Liver (tissue), 9 donors: ENCODE data around the gene FRMPD4. TPM values are rescaled to one million over a fixed set of nuclear protein-coding genes. Genes with fewer than 3 reads are reported as not detected.

ENCODE experiments used
- DNase-seq: peaks from one replicate; pipeline ENCODE4 v3.0.0-alpha.2; 2017; ENCODE audit warnings: low spot score
- H3K27ac ChIP-seq, 2 donors: one replicate each; pipeline ENCODE4 v1.7.0; 2013; ENCODE audit warnings: inconsistent platforms in 2 of 2, low read length in 2 of 2, control low read depth in 1 of 2, low read depth in 1 of 2, mild to moderate bottlenecking in 1 of 2
- H3K27me3 ChIP-seq, 4 donors: one replicate each; pipeline versions ENCODE4 v1.6.1 to v1.7.0; 2013; ENCODE audit warnings: low read length in 3 of 4, inconsistent platforms in 1 of 4, mild to moderate bottlenecking in 1 of 4, moderate library complexity in 1 of 4; ENCODE audit not compliant: control insufficient read depth in 4 of 4, insufficient read depth in 4 of 4
- H3K36me3 ChIP-seq, 4 donors: one replicate each; pipeline versions ENCODE4 v1.6.1 to v1.7.0; 2013; ENCODE audit warnings: low read length in 3 of 4, mild to moderate bottlenecking in 3 of 4, low read depth in 1 of 4, moderate library complexity in 1 of 4; ENCODE audit not compliant: control insufficient read depth in 4 of 4, insufficient read depth in 3 of 4
- H3K4me1 ChIP-seq, 4 donors: one replicate each; pipeline versions ENCODE4 v1.6.1 to v1.7.0; 2013; ENCODE audit warnings: low read length in 3 of 4, mild to moderate bottlenecking in 3 of 4, moderate library complexity in 1 of 4; ENCODE audit not compliant: control insufficient read depth in 4 of 4, insufficient read depth in 4 of 4
- H3K4me3 ChIP-seq, 3 donors: one replicate each; pipeline versions ENCODE4 v1.6.1 to v1.7.0; 2013; ENCODE audit warnings: low read length in 3 of 3, control low read depth in 1 of 3, low read depth in 1 of 3, mild to moderate bottlenecking in 1 of 3
- H3K9ac ChIP-seq, 2 donors: one replicate each; pipeline ENCODE4 v1.7.0; 2013; ENCODE audit warnings: low read length in 2 of 2, mild to moderate bottlenecking in 2 of 2, moderate library complexity in 2 of 2, control low read depth in 1 of 2, low read depth in 1 of 2
- H3K9me3 ChIP-seq, 4 donors: one replicate each; pipeline versions ENCODE4 v1.6.1 to v1.7.0; 2013; ENCODE audit warnings: low read length in 3 of 4; ENCODE audit not compliant: control insufficient read depth in 4 of 4
- ATF3 ChIP-seq: IDR thresholded peaks from 2 replicates; pipeline ENCODE4 v1.6.1; 2016; ENCODE audit warnings: antibody characterized with exemption
- EGR1 ChIP-seq, 2 donors: IDR thresholded peaks; 2 replicates each; pipeline ENCODE4 v1.6.1; 2016 to 2018; ENCODE audit warnings: antibody characterized with exemption in 2 of 2, low read depth in 2 of 2
- FOXA1 ChIP-seq: IDR thresholded peaks from 2 replicates; pipeline ENCODE4 v1.6.1; 2016; ENCODE audit warnings: antibody characterized with exemption
- FOXA2 ChIP-seq: IDR thresholded peaks from 2 replicates; pipeline ENCODE4 v1.6.1; 2016; ENCODE audit warnings: antibody characterized with exemption
- GABPA ChIP-seq, 2 donors: IDR thresholded peaks in 1 of 2; conservative IDR thresholded peaks in 1 of 2; 2 replicates each; pipeline ENCODE4 v1.6.1; 2016; ENCODE audit warnings: antibody characterized with exemption in 2 of 2, mild to moderate bottlenecking in 1 of 2, moderate library complexity in 1 of 2
- HNF4A ChIP-seq, 2 donors: conservative IDR thresholded peaks; 2 replicates each; pipeline ENCODE4 v1.6.1; 2016; ENCODE audit warnings: antibody characterized with exemption in 2 of 2, mild to moderate bottlenecking in 2 of 2
- HNF4G ChIP-seq: IDR thresholded peaks from 2 replicates; pipeline ENCODE4 v1.6.1; 2016; ENCODE audit warnings: antibody characterized with exemption
- JUND ChIP-seq, 2 donors: IDR thresholded peaks; 2 replicates each; pipeline ENCODE4 v1.6.1; 2016; ENCODE audit warnings: antibody characterized with exemption in 2 of 2
- NR2F2 ChIP-seq: IDR thresholded peaks from 2 replicates; pipeline ENCODE4 v1.6.1; 2016; ENCODE audit warnings: antibody characterized with exemption
- RAD21 ChIP-seq, 2 donors: IDR thresholded peaks; 2 replicates each; pipeline ENCODE4 v1.6.1; 2016; ENCODE audit warnings: antibody characterized with exemption in 2 of 2, mild to moderate bottlenecking in 2 of 2
- REST ChIP-seq: IDR thresholded peaks from 2 replicates; pipeline ENCODE4 v1.6.1; 2016; ENCODE audit warnings: antibody characterized with exemption, mild to moderate bottlenecking
- RXRA ChIP-seq, 2 donors: IDR thresholded peaks; 2 replicates each; pipeline ENCODE4 v1.6.1; 2017 to 2018; ENCODE audit warnings: antibody characterized with exemption in 2 of 2, mild to moderate bottlenecking in 1 of 2
- SP1 ChIP-seq: IDR thresholded peaks from 2 replicates; pipeline ENCODE4 v1.6.1; 2018; ENCODE audit warnings: antibody characterized with exemption, mild to moderate bottlenecking
- TAF1 ChIP-seq: conservative IDR thresholded peaks from 2 replicates; pipeline ENCODE4 v1.6.1; 2016; ENCODE audit warnings: antibody characterized with exemption, mild to moderate bottlenecking
- YY1 ChIP-seq: IDR thresholded peaks from 2 replicates; pipeline ENCODE4 v1.6.1; 2016; ENCODE audit warnings: antibody characterized with exemption, mild to moderate bottlenecking
- WGBS: extraction: QIAGEN DNeasy Blood & Tissue Kit; methylation state at CpG from one replicate; pipeline ENCODE4 v1.1.7; 2013; 5-methylcytosine and 5-hydroxymethylcytosine counted together
- polyA plus RNA-seq, 2 donors: library from polyadenylated mRNA; stranded (reverse) in 1 of 2; unstranded in 1 of 2; fragments of 200-250 nt in 1 of 2; fragments of >200 nt in 1 of 2; fragmentation: Nextera tagmentation in 1 of 2; extraction: Ambion mirVana in 1 of 2; gene quantifications; one replicate each; pipeline versions ENCODE4 v1.2.1 to v1.2.3, GENCODE V29; 2013 to 2015
- total RNA-seq, 2 donors: library from RNA; depleted of rRNA; stranded (reverse); fragments of >200 nt; gene quantifications; one replicate each; pipeline ENCODE4 v1.2.3, GENCODE V29; 2014
- TF ChIP-seq, protein P1 (sequence below): IDR thresholded peaks from 2 replicates; pipeline ENCODE4 v1.6.1; 2016; ENCODE audit warnings: antibody characterized with exemption
- TF ChIP-seq, protein P2 (sequence below): IDR thresholded peaks from 2 replicates; pipeline ENCODE4 v1.6.1; 2016; ENCODE audit warnings: antibody characterized with exemption
- TF ChIP-seq, protein P3 (sequence below): fragments of 150-350 bp; IDR thresholded peaks from 2 replicates; pipeline ENCODE4 v1.5.1; 2017; ENCODE audit warnings: improper control_type of control experiment, low read depth, low read length; ENCODE audit not compliant: missing input control
- donor health status: healthy.
- donor health status: healthy.
- donor health status: healthy.
- donor health status: healthy.
- donor health status: healthy.

Gene FRMPD4
- total and polyA plus RNA-seq, 4 donors = 0.01 to 0.08 (median 0.03) TPM; not detected in 1

DNA sequence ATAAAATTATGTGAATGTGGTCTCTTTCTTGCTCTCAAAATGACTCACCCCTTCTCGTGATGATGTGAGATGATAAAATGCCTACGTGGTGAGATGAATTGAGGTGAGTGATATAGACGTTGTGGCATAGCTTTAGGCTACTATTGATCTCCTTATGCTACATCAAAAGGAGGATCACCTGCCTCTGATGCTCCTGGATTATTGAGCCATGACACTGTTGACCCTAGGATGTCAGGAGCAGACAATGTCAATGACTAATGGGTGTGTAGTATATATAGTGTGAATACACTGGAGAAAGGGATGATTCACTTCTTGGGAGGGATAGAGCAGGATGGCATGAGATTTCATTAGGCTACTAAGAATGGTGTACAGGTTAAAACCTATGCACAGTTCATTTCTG, 442.3 kb downstream of the FRMPD4 start:
- 55% methylated on average over 3 of the region's 3 CpGs for WGBS
- H3K9ac ChIP-seq = no peak overlapping the region
- H3K9me3 ChIP-seq = peaks cover 0 to 1% (median 0%) of the 10 kb centered on the region in 4 donors
- H3K4me3 ChIP-seq = no peak overlapping the region
- H3K36me3 ChIP-seq = no peaks in the 10 kb centered on the region
- DNase-seq = no peak
- TF ChIP-seq SP1 = no peak
- no peak overlapping the region for H3K27ac ChIP-seq
- no peaks in the 10 kb centered on the region for H3K4me1 ChIP-seq
- H3K27me3 ChIP-seq = no peaks in the 10 kb centered on the region

DNA sequence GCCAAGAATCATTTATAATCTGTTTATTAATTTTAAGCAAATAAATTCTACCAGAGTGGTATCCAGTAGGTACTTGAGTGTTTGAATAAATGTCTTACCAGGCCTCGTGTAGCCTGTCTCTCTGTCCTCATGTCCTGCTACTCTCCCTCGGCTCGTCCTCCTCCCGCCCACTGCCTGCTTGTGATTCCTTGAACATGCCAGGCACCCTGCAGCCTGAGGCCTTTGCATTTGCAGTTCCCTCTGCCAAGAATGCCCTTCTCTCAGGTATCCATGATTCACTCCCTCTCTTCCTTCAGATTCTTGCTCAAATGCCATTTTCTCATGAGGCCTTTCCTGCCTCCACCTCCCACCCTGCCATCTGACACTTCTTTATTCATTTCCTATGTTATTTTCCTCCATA, 443.3 kb downstream of the FRMPD4 start:
- 56% methylated on average over 4 of the region's 4 CpGs for WGBS
- DNase-seq = no peak

More for the DNA sequence above, 443.3 kb downstream of the FRMPD4 start:
- Histone ChIP-seq H3K9ac (no peak overlapping the region), H3K9me3 (no peaks in the 10 kb centered on the region), H3K4me3 (no peak overlapping the region), H3K27ac (no peak overlapping the region), H3K27me3 (no peaks in the 10 kb centered on the region), H3K36me3 (no peaks in the 10 kb centered on the region), H3K4me1 (no peaks in the 10 kb centered on the region)
- TF ChIP-seq RAD21 (IDR thresholded peaks at IDR 0.05) (no peak), NR2F2 (no peak), JUND (IDR thresholded peaks at IDR 0.05) (no peak), HNF4G (no peak), REST (no peak), YY1 (no peak), GABPA (IDR thresholded peaks at IDR 0.05 in 1 of 2, conservative IDR thresholded peaks at IDR 0.05 in 1 of 2) (no peak), SP1 (no peak), TAF1 (no peak), FOXA2 (no peak), RXRA (IDR thresholded peaks at IDR 0.05) (no peak), EGR1 (IDR thresholded peaks at IDR 0.05; ENCODE audit: low read depth in 2 of 2) (no peak), ATF3 (no peak), FOXA1 (no peak), HNF4A (conservative IDR thresholded peaks at IDR 0.05) (no peak)
- TF ChIP-seq, protein P1, sequence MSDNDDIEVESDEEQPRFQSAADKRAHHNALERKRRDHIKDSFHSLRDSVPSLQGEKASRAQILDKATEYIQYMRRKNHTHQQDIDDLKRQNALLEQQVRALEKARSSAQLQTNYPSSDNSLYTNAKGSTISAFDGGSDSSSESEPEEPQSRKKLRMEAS = no peak
- TF ChIP-seq, protein P2, sequence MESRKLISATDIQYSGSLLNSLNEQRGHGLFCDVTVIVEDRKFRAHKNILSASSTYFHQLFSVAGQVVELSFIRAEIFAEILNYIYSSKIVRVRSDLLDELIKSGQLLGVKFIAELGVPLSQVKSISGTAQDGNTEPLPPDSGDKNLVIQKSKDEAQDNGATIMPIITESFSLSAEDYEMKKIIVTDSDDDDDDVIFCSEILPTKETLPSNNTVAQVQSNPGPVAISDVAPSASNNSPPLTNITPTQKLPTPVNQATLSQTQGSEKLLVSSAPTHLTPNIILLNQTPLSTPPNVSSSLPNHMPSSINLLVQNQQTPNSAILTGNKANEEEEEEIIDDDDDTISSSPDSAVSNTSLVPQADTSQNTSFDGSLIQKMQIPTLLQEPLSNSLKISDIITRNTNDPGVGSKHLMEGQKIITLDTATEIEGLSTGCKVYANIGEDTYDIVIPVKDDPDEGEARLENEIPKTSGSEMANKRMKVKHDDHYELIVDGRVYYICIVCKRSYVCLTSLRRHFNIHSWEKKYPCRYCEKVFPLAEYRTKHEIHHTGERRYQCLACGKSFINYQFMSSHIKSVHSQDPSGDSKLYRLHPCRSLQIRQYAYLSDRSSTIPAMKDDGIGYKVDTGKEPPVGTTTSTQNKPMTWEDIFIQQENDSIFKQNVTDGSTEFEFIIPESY = no peak
- TF ChIP-seq, protein P3, sequence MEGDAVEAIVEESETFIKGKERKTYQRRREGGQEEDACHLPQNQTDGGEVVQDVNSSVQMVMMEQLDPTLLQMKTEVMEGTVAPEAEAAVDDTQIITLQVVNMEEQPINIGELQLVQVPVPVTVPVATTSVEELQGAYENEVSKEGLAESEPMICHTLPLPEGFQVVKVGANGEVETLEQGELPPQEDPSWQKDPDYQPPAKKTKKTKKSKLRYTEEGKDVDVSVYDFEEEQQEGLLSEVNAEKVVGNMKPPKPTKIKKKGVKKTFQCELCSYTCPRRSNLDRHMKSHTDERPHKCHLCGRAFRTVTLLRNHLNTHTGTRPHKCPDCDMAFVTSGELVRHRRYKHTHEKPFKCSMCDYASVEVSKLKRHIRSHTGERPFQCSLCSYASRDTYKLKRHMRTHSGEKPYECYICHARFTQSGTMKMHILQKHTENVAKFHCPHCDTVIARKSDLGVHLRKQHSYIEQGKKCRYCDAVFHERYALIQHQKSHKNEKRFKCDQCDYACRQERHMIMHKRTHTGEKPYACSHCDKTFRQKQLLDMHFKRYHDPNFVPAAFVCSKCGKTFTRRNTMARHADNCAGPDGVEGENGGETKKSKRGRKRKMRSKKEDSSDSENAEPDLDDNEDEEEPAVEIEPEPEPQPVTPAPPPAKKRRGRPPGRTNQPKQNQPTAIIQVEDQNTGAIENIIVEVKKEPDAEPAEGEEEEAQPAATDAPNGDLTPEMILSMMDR = no peak
